Heart right ventricle (tissue), 16 donors: Measurements from ENCODE around the gene ZNF91. TPM values are rescaled to one million over a fixed set of nuclear protein-coding genes. Genes with fewer than 3 reads are reported as not detected.
"Not testable (repeated sequence)": the region's sequence is repeated elsewhere in the genome, so short reads cannot be mapped to it uniquely, and the experiment has no call there.

Experiments
- ATAC-seq, 8 donors: fragments of 200-7000 bp; cut with Tn5 transposase; one replicate each; pipeline ENCODE4 v1.9.1; 2020; ENCODE audit warnings: mild to moderate bottlenecking in 8 of 8, moderate library complexity in 8 of 8, moderate number of reproducible peaks in 1 of 8
- DNase-seq, 2 donors: peaks; one replicate each; pipeline ENCODE4 v3.0.0-alpha.2; 2020
- H3K27ac ChIP-seq, 10 donors: fragments of 200-600 bp; sonication (generic) in 2 of 10; one replicate each; pipeline versions ENCODE4 v1.5.0 to v1.8.0; 2020 to 2022; ENCODE audit warnings: mild to moderate bottlenecking in 3 of 10
- H3K27me3 ChIP-seq, 7 donors: fragments of 200-600 bp; one replicate each; pipeline ENCODE4 v1.8.0; 2021 to 2022; ENCODE audit warnings: mild to moderate bottlenecking in 2 of 7
- H3K36me3 ChIP-seq, 9 donors: fragments of 200-600 bp; sonication (generic) in 1 of 9; one replicate each; pipeline versions ENCODE4 v1.5.0 to v1.8.0; 2020 to 2022; ENCODE audit warnings: mild to moderate bottlenecking in 2 of 9
- H3K4me1 ChIP-seq, 9 donors: fragments of 200-600 bp; sonication (generic) in 1 of 9; one replicate each; pipeline versions ENCODE4 v1.5.0 to v1.8.0; 2020 to 2022; ENCODE audit warnings: mild to moderate bottlenecking in 4 of 9
- H3K4me3 ChIP-seq, 10 donors: fragments of 200-600 bp; sonication (generic) in 2 of 10; one replicate each; pipeline versions ENCODE4 v1.5.0 to v1.8.0; 2020 to 2022; ENCODE audit warnings: mild to moderate bottlenecking in 7 of 10, moderate library complexity in 2 of 10
- H3K9me3 ChIP-seq, 11 donors: fragments of 200-600 bp in 10 of 11; sonication (generic) in 2 of 11; one replicate each; pipeline versions ENCODE4 v1.5.0 to v1.8.0; 2013 to 2022; ENCODE audit warnings: mild to moderate bottlenecking in 2 of 11, control low read depth in 1 of 11, moderate library complexity in 1 of 11
- CTCF ChIP-seq, 9 donors: fragments of 200-600 bp; sonication (generic) in 2 of 9; IDR thresholded peaks; one replicate each; pipeline versions ENCODE4 v1.5.0 to v1.8.0; 2021 to 2022; ENCODE audit warnings: antibody characterized with exemption in 9 of 9, mild to moderate bottlenecking in 5 of 9, moderate library complexity in 1 of 9
- whole genome bisulfite sequencing, 2 donors: extraction: QIAGEN DNeasy Blood & Tissue Kit; methylation state at CpG; one replicate each; pipeline ENCODE4 v1.1.7; 2013; ENCODE audit warnings: inconsistent platforms in 1 of 2; 5-methylcytosine and 5-hydroxymethylcytosine counted together
- intact Hi-C, 10 donors: fragments of 100-400 bp; cut with DNase I; formaldehyde crosslinking; loops; one replicate each; pipeline versions ENCODE4 v1.11.1 to v1.14.2; 2022
- polyA plus RNA-seq, 2 donors: library from polyadenylated mRNA; stranded (reverse); fragments of 200-250 nt; gene quantifications; one replicate each; pipeline ENCODE4 v1.2.3, GENCODE V29; 2013
- total RNA-seq, 10 donors: library from RNA; stranded (reverse); fragmentation: NEBNext Ultra II Directional in 3 of 10; extraction: Animal tissue kit (Norgen Biotek cat#: 25700) in 3 of 10; gene quantifications; one replicate each; pipeline versions ENCODE4 v1.2.1 to v1.2.4, GENCODE V29; 2021 to 2023
- donor health status: Arrhythmogenic right ventricular cardiomyopathy.
- donor health status: ischemic (EF 13 %, LVEDD 7.1; RV severe dilation, severe dysfunction).
- donor health status: healthy with polysubstance abuse.
- donor health status: DM: no; HTN: yes; CAD: no.
- donor health status: DM: no; HTN: no; CAD: no.
- donor health status: ischemic (EF 25% LVEDD 6.9; RV normal size, moderate dysfunction).
- donor health status: ischemic (EF 25% LVEDD 5.7; RV mildly dilated, moderate dysfunction).
- donor health status: healthy.
- donor health status: DM: yes; HTN: yes; CAD: no.
- donor health status: Ischemic cardiomyopathy.
- donor health status: ischemic (EF 35%, LVEDD 5.7; RV mildly dilated, moderate dysfunction).
- donor health status: nonischemic (EF 11% LVEDD 7.7; RV severe dilation, severe dysfunction).
- donor health status: DM: yes; HTN: yes; CAD: no.
- donor health status: PGD.
- donor health status: ischemic (EF 29% LVEDD 5.4; RV normal size, mild dysfunction).
- donor health status: nonischemic (EF 23%, LVEDD 6.1; RV moderate dilation, normal function).

The ZNF91 gene
- total and polyA plus RNA-seq, 12 donors: 5.1 to 326 (median 129) TPM

GRCh38 chr19:23305555-23305954 is 89.7 kb downstream of the ZNF91 start:
- H3K4me3 ChIP-seq: no peak overlapping the region
- no peaks in the 10 kb centered on the region for H3K4me1 ChIP-seq
- DNase-seq (no peak), ATAC-seq (no peak)
- no peaks in the 10 kb centered on the region for H3K27me3 ChIP-seq
- no peaks in the 10 kb centered on the region for H3K36me3 ChIP-seq
- WGBS, 2 donors: 62 to 74% methylated on average over 1 of the region's 1 CpG
- intact Hi-C loops: no loop called here
- H3K27ac ChIP-seq: no peak overlapping the region
- peaks cover 0 to 26% (median 0%) of the 10 kb centered on the region in 11 donors for H3K9me3 ChIP-seq
- TF ChIP-seq CTCF (IDR thresholded peaks at IDR 0.05): peak in 1 of 9 donors; percentile 11

DNA sequence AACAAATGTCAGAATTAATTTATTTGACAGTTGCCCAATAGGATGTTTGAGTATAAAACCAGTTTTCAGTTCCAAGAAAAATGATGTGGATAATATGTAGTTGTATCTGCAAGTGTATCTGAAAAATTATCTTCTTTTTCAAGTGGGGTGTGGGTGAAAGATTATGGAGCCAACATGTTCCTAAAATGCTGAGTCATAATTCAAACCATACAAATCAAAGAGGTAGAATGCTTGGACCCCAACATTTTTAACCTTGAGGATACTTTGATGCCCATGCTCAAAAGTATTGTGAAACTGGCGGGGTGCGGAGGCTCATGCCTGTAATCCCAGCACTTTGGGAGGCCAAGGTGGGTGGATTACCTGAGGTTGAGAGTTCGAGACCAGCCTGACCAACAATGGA is 91.0 kb downstream of the ZNF91 start:
- WGBS, 2 donors: 86 to 89% methylated on average over 3 of the region's 3 CpGs
- DNase-seq (no peak), ATAC-seq (no peak)
- peaks cover 0 to 31% (median 0%) of the 10 kb centered on the region in 11 donors for H3K9me3 ChIP-seq
- H3K4me3 ChIP-seq: no peak overlapping the region
- intact Hi-C loops: no loop called here
- H3K4me1 ChIP-seq: no peaks in the 10 kb centered on the region
- no peaks in the 10 kb centered on the region for H3K27me3 ChIP-seq
- H3K36me3 ChIP-seq: no peaks in the 10 kb centered on the region
- no peak for TF ChIP-seq CTCF (IDR thresholded peaks at IDR 0.05)
- H3K27ac ChIP-seq: no peak overlapping the region

DNA sequence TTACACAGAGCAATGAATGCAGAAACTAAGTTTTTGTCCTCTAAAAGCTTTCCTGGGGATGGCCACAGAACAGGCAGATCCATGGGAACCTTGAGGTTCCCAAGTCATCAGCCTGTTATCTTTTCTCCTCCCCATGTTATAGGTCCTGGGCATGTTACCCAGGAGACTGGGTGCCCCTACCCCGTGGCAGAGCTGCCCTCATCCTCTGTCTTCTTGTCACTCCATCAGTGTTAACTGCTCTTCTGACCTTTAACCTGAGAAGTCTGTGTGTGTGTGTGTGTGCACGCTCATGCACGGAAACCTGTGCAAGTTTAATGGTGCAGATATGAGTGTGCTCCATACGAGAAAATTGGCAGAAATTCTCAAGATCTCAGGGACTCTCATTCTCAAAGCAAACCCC is 101.1 kb downstream of the ZNF91 start:
- Histone ChIP-seq H3K4me3 (no peak overlapping the region), H3K27me3 (no peaks in the 10 kb centered on the region), H3K27ac (no peak overlapping the region), H3K4me1 (no peaks in the 10 kb centered on the region), H3K36me3 (no peaks in the 10 kb centered on the region), H3K9me3 (peaks cover 0 to 22% (median 0%) of the 10 kb centered on the region in 11 donors)
- DNase-seq (no peak), ATAC-seq (no peak)
- WGBS, 2 donors: 78 to 81% methylated on average over 4 of the region's 4 CpGs
- intact Hi-C loops: no loop called here
- TF ChIP-seq CTCF (IDR thresholded peaks at IDR 0.05): no peak

GRCh38 chr19:23289966-23290365 is 105.3 kb downstream of the ZNF91 start:
- peaks cover 0 to 31% (median 0%) of the 10 kb centered on the region in 11 donors for H3K9me3 ChIP-seq
- DNase-seq, ATAC-seq, H3K27me3 ChIP-seq, H3K4me3 ChIP-seq, H3K27ac ChIP-seq, H3K36me3 ChIP-seq, intact Hi-C loops, H3K4me1 ChIP-seq: not testable (repeated sequence)
- 93 to 95% methylated on average over 26 of the region's 26 CpGs for WGBS, 2 donors

Other genes starting within 250 kb of the ZNF91 start
- 1 to 10 TPM in 9 of 10 donors, under 1 TPM in 1; 0.93 to 2.2 (median 1.7) TPM for gene ZNF724, start 145.1 kb downstream of the ZNF91 start, total RNA-seq
- under 1 TPM; 0.10 to 0.44 TPM for gene ZNF724, start 145.1 kb downstream of the ZNF91 start, polyA plus RNA-seq